ENCODE results near the gene MYO1C.
"Not testable (repeated sequence)": the region's sequence is repeated elsewhere in the genome, so short reads cannot be mapped to it uniquely, and the experiment has no call there.

Gene MYO1C, protein sequence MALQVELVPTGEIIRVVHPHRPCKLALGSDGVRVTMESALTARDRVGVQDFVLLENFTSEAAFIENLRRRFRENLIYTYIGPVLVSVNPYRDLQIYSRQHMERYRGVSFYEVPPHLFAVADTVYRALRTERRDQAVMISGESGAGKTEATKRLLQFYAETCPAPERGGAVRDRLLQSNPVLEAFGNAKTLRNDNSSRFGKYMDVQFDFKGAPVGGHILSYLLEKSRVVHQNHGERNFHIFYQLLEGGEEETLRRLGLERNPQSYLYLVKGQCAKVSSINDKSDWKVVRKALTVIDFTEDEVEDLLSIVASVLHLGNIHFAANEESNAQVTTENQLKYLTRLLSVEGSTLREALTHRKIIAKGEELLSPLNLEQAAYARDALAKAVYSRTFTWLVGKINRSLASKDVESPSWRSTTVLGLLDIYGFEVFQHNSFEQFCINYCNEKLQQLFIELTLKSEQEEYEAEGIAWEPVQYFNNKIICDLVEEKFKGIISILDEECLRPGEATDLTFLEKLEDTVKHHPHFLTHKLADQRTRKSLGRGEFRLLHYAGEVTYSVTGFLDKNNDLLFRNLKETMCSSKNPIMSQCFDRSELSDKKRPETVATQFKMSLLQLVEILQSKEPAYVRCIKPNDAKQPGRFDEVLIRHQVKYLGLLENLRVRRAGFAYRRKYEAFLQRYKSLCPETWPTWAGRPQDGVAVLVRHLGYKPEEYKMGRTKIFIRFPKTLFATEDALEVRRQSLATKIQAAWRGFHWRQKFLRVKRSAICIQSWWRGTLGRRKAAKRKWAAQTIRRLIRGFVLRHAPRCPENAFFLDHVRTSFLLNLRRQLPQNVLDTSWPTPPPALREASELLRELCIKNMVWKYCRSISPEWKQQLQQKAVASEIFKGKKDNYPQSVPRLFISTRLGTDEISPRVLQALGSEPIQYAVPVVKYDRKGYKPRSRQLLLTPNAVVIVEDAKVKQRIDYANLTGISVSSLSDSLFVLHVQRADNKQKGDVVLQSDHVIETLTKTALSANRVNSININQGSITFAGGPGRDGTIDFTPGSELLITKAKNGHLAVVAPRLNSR

DNA sequence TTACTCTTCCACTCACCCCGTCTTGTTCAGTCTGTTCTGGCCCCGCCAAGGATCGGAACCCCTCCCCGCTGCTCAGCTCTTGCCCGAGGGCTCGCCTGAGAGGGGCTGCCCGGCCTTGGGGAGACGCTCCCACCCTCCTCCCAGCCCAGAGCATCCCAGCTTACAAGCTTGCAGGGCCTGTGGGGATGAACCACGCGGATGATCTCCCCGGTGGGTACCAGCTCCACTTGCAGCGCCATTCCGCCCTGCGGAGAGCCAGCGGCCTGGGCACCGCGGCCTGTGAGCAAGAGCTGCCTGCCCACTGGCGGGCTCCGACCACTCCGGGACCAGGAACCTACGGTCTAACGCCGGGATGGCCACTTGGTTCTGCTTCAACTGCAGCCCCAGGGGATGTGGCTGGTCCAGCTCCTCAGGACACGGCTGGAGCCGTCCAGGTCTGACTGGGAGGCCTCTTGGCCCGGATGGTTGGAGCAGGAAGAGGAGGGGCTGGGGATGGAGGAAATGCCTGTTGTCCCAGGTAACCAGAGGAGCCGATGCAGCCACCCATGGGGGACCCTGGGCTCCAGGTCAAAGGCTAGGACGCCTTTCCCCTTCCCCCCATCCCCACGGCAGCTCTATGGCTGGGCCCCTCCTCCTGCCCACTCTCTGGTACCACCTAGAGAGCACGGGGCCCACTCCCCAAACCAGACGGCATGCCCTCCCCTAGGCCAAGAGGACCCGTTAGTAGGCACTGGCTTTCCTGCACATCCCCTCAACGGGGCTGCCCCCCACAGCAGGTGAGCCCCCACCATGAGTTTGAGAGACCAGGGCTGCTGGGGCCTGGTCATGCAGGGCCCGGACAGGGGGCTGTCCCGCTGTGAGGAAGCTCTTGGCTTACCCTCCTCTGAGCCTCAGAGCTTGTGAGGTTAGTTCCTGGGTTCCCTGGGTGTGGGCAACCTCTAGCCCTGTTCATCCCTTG is at the start of gene MYO1C:
Gene MYO1C, minus strand, starts transcription at position 438 of the 958 bp plus-strand sequence. Its CDS starts 199 bp downstream, at position 239.
- DNase-seq: no peak

DNA sequence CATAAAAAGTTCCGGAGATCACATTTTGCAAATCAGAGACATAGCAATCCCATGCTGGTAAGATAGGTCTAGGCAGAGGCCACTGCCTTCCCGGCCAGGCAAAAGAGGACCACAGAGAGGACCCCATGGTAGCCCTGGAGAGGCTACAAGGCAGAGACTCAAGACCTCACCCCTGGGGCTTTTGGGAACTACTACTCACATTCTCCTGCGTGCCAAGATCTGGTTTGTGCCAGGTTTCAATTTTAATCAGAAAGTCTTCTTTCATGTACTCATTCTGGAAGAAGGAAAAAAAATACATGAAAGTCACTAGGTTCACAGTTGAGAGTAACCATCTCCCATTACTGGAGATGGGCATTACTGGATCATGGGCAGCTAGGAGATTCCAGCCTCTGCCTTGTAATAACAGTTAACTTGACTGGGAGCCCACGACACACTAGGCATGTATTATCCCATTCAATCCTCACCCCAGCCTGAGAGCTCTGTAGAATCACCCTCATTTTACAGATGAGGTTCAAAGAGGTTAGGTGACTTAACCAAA is 49.0 kb upstream of the MYO1C start:
- no peak for DNase-seq

DNA sequence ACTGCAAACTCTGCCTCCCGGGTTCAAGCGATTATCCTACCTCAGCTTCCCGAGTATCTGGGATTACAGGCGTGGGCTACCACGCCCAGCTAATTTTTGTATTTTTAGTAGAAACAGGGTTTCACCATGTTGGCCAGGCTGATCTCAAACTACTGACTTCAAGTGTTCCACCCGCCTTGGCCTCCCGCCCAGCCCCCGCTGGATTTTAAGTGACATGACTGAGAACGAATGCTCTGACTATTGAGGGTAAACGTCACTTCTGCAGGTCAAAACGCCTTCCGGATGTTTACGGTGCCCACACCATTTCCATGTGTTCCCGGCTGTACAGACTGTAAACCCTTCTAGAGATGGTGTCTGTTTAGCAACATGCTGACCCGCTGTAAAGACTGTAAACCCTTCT is 47.3 kb upstream of the MYO1C start:
- DNase-seq: no peak

DNA sequence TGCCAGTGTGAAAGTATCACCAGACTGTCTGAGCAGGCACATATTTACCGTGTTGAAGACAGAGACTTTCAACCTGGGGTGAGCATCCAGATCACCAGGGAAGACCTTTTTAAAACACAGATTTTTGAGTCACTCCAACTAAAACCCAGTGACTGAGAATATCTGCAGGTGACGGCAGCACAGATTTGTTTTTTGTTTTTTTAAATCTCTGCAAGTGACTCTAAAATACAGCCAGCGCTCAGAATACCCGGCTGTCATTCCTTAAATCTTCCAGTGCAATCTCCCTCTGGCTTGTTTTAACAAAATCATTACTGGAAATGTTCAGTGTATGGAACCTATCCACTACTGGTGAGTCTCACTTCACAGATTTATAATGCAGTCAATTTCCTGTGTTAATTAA is 43.3 kb upstream of the MYO1C start:
- no peak for DNase-seq

DNA sequence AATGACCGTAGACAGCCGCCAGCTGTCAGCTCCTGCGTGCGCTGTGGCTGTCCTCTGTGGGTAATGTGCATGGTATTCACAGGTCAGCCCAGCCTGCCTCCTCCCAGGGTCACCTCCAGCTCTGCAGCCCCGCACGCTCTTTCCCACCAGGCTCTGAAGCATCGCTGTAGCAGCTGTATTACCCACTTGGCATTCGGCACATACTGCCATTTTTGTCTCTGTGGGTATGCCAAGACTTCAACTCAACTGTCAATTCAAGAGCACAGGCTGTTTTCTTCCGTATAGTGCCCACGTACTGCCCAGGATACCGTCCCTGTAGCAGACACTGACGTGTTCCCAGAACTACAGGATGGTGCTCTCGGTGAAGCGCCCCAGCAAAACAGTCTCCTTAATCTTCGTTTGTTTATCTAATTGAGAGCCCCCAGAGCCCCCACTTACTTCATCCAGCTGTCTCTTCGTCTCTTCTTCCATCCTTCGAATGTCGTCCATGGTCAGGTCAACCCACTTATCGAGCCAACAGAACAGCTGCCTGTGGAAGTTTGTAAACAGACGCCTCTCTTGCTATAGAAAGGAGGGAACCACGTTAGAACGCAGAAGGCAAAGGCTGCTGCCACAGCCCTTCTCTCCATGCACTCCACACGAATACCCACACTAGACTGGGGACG is 41.3 kb upstream of the MYO1C start:
- DNase-seq: no peak

DNA sequence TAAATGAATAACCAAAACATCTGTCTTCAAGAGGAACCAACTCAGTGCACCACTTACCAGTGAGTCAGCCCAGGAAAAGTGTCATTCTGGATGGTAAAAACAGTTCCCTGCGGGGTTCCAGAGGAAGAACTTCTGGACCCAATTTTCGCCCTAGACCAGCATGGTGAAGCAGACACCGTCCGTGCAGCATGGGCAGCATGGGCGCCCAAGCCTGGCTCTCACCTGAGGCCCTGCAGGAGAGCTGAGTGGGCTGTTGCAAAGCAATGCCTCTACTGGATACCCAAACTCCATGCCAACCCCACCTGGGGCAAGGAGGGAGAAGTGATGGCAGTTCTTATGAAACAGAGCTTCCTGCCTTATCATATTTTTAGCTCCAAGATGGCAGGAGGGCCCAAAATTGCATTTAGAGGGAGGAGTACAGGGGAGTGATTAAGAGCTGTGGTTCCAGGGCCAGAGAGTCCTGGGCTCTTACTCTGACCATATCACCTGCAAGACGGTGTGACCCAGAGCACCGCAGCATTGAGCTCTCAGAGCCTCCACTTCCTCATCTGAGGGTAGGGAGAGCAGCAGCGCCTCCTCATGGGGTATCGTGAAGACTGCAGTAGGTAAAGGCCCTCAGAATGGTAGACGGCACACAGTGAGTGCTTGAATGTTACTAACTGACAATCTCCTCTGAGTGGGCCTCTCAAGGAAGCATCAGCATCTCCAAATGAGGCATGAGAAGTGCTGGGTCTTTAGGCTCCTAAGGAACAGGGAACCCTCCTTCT is 40.5 kb upstream of the MYO1C start:
- DNase-seq: no peak

DNA sequence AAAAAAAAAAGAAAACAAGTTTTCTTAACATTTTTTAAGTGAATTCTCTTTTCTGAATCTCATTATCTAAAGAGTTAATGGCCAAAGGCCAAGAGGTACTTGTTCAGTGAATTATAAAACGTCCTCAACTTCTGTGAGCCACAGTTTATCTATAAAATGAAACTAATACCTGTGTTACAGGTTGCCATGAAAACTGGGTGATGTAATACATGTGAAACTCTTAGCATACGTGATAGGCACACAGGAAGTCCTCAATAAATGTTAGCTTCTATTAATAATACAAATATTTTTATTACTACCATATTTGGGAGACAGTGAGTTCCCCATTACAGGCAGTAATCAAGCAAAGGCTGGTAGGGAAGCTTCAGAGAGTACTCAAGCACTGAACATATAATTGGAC is 37.4 kb upstream of the MYO1C start:
- no peak for DNase-seq

DNA sequence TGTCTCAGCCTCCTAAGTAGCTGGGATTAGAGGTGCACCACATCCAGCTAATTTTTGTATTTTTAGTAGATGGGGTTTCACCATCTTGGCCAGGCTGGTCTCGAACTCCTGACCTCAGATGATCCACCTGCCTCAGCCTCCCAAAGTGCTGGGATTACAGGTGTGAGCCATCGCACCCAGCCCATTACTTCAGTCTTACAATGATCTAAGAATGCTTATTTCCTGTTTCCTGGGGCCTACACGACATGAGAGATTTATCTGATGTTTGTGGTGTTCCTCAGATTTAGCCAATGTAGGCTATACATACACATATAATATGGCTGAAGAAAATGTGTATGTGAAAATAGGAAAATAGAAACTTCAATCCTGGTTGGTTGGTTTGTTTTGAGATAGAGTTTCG is 34.4 kb upstream of the MYO1C start:
- DNase-seq: not testable (repeated sequence)

DNA sequence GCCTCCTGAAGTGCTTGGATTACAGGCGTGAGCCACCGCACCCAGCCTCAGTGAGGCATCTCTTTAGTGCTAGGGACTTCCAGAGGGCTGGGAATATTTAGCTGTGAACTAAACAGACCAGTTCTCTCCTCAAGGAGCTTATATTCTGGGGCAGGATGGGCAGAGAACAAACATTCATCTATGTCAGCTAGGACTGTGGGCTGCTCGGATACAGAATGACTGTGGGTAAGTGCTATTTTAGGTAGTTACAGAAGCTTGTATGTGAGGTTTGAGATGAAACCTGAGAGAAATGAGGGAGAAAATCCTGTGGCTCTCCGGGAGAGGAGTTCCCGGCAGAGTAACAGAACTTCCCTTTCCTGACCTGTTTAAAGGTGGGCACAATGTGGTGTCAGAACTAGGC is 30.1 kb upstream of the MYO1C start:
- no peak for DNase-seq

DNA sequence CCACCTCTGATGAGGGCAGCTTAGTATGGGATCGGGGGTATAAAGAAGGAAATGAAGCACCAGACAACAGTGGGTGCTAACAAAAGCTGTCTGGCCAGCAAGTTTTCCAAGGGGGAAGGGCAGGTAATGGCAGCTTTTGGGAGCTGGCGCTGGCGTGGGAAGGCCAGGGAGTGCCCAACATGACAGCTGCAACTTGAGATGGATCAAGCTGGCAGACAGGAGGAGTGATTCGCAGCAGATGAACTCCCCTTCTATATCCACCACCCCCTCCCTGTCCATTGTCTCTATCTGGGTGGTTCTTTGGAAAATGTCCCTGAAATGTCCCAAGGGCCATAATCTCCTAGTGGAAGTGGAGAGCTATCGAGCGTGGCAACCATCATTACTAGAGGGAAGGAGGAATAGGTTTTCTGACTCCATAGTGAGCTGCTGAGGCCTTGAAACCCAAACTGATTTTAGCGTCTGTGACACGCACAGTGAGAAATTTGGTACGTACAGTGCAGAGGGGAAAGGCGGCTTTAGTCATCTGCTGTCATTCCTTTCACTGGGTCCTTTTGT is 28.7 kb upstream of the MYO1C start:
- no peak for DNase-seq

DNA sequence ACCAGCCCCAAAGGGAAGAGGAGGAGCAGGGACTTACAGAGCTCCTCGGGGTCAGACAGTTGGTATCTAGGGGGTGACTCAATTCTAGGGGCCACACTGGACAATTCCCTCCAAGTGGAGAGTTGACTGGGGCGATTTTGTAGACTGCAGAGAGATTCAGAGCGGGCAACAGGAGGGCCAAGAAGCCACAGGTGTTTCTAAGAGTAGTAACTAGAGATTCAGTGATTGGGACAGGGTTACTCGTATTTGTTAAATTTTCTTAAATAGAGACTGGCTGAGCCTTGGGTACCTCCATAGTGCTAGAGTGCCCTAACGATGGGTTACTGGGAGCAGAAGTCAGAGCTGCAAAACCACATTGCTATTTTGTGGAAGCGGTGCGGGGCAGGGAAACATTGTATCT is 27.2 kb upstream of the MYO1C start:
- no peak for DNase-seq

DNA sequence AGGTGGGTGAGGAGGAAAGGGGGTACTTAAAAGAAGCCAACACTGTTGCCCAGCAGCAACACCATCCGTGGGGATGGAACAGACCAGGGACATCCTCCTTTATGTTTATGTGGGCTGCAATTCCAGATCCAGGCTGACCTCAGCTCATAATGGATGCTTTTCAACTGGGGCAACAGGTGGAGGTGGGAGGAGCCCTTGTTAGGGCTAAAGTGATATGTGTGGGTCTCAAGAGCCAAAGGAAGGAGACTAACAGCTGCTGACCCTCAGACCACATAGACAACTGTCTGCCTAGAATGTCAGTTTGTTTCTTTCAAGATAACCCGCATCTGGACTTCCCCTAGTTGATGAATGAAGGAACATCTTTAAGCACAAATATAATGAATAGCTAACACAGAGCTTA is 25.9 kb upstream of the MYO1C start:
- DNase-seq: no peak

DNA sequence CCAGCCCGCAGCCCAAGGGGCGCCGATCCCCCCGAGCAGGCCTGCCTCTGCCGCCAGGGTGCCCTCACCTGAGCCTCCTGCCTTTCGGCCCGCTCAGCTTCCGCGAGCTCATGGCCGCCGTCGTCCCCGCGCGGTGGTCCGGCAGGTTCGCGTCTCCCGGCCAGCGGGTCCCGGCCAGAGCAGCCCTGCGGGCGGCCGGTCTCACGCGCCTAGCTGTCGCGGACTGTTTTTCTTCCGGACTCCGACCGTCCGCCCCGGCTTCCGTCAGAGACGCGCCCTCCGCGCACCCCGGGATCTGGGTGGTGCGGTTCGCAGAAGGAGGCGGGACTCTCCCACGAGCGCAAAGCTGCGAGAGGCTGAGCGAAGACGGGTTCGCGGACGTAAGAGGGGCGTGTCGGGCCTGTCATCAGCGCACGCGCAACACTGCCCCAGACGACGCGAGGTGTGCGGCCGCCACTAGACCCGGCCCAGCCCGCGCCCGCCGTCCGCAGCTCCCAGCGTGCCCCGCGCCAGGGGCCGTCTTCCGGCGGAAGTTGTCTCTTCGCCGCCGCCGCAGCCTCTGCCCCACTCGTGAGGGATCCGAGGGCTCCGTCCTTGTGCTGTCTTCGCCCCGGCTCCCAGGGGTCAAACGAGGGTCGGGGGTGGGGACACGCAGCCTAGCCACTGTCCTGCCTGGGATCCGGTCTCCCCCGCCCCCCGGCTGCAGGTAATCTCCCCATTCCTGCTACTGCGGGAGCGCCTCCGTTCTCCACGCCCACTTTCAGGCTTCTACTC is 24.1 kb upstream of the MYO1C start, which contains the start of gene INPP5K:
Gene INPP5K, minus strand, starts transcription at position 225 of the 774 bp plus-strand sequence. Its CDS starts 113 bp downstream, at position 112.
- DNase-seq: peak; percentile 93

DNA sequence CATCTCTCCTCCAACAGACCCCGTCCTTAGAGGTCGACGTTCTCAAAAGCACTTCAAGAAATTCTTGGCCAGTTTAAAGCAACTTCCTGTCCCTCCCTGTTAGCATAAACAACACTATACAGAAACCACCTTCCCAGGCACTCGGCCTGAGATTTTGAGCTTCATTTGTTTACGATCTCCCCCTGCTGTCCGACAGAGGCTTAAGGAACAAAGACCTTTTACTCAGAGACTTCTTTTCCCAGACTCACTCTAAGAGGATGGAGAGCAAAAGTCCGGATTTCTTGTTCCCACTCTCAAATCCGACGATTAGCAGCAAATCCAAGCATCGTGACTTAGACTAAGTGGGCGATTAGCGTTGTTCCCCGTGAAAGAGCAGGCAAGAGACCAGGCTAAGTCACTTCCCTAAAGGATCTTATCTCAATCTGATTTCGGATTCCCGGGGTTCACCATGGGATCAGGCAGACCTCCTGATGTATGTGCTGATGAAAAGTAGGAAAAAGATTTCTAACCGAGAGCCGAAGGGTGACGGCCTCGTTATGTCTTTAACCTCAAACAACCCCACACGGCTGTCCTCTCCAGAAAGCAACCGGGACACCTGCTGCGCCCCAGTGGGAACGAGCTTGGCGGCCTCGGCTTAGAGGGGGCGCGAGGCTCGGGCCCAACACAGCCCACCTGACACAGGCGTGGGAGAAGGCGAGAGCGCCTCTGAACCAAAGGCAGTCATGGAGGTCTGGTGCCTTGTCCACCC is 23.3 kb upstream of the MYO1C start:
- DNase-seq: no peak

DNA sequence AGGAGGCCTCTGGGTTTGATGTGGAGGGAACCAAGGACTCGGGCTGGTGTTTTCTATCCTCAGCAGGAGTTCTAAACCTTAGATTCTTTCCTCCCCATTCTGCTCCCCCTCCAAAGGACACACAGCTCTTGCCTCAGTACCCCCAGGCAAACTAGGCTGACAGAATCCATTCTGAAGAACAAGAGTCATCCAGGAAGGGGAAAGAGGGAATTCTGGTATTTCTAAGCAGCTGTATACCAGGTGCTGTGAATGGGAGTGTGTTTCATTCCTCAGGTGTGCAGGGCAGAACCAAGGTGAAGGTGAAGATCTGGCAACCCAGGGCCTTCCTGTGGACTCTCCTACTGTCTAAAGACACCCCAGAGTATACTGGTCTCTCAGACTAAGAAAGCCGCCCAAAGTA is 19.9 kb upstream of the MYO1C start:
- DNase-seq: no peak

DNA sequence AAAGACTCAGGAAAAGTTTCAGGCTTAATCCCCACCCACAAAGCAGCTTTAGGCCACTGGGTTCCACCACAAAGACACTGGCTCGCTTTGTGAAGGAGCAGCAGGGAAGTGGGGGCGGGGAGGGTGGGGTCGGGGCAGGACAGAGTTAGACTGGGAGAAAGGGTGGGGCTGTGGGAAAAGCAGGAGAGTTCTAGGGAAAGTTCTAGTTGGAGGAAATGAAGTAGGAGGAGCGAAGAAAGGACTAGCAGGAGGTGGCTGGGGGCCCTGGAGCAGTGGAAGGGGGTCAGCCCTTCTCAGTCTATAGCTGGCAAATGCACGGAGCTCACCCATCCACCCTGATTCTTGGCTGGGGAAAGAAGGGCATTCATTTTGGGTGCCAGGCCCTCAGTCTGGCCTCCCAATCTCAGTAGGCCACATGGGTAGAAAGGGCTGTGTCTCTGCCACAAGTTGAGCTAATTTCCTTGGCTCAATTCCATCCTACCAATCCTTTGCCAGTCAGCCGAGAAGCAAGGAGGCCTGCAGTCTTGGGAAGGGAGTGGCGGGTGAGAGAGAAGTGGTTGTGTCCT is 19.4 kb upstream of the MYO1C start:
- DNase-seq: no peak

DNA sequence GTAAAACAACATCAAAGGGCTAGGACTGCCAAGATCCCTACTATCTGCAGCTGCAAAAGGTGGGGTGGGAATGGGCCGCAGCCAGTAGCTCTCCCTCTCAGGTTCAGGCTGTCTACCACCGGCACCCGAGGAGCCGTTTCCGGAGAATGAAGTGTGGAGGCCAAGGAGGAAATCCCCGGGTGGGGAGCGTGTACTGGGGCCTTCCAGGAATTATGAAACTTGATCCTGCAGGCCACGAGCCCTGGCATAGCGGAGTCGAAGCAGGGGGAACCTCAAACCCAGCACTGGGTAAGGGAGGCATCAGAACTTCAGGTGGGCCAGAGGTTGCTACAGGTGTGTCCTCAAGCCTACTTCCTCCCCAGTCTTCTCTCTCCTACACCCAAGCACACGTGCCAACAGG is 18.8 kb upstream of the MYO1C start:
- DNase-seq: no peak

DNA sequence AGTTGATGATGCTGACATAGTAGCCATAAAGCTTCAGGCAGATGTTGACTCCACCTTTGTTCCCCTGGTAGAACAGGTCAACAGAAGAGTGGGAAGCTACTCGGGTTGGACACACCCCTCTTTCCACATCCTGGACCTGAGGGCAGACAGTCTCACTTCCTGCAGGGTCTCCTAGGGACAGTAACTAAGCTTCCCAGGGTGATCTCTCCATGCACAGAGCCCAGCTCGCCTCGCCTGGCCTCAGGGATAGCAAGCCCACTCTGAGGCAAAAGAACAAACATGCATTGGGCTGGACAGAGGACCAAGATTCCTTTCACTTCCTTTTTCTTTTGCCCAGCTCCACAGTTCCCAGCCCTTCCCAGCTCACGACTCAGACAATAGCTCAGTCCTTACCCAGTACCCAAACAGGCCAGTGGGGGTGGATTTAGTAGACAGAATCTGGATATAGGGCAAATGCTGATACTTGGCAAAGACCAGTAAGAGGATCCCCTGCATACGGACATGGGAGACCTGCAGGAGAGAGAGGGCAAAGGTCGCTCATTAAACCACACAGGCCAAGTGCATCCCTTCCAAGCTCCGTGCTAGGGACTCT is 16.9 kb upstream of the MYO1C start:
- DNase-seq: no peak
